ENCODE measurements around the gene DNAAF8.

GRCh38 chr16:4703906-4704305, 30.4 kb upstream of the DNAAF8 start:
- no peak for TF ChIP-seq CTCF (IDR thresholded peaks at IDR 0.05; ENCODE audit: poor library complexity, severe bottlenecking)
- no peak for TF ChIP-seq EP300 (conservative IDR thresholded peaks at IDR 0.05; ENCODE audit: poor library complexity, severe bottlenecking)
- no peak for TF ChIP-seq POLR2AphosphoS5 (IDR thresholded peaks at IDR 0.05)
- no peak for TF ChIP-seq EZH2 (IDR thresholded peaks at IDR 0.05; ENCODE audit: borderline replicate concordance, insufficient read depth, low read length, poor library complexity, severe bottlenecking)
- TF ChIP-seq RAD21 (conservative IDR thresholded peaks at IDR 0.05), result no peak
- no peak for TF ChIP-seq MXI1 (conservative IDR thresholded peaks at IDR 0.05; ENCODE audit: poor library complexity, severe bottlenecking)
- no peak for TF ChIP-seq TAF1 (IDR thresholded peaks at IDR 0.05; ENCODE audit: low read depth)
